CD14-positive monocyte (primary cell): ENCODE data around the gene PTGER4. TPM values are rescaled to one million over a fixed set of nuclear protein-coding genes. Genes with fewer than 3 reads are reported as not detected.

Source experiments
- DNase-seq, 3 donors: peaks; one replicate each; pipeline ENCODE4 v3.0.0-alpha.2; 2011 to 2022
- H2AFZ ChIP-seq: 2 replicates; pipeline ENCODE4 v1.6.0; 2012; ENCODE audit warnings: mild to moderate bottlenecking, low read depth, low read length, inconsistent platforms; ENCODE audit not compliant: insufficient read depth, poor library complexity, severe bottlenecking
- H3K27ac ChIP-seq, 2 donors: 1 replicate in 1 of 2; 2 replicates in 1 of 2; pipeline ENCODE4 v1.5.1; 2012 to 2013; ENCODE audit warnings: low read length in 2 of 2, control low read depth in 1 of 2, inconsistent platforms in 1 of 2, low read depth in 1 of 2, mild to moderate bottlenecking in 1 of 2
- H3K27me3 ChIP-seq, 2 donors: one replicate each; pipeline versions ENCODE4 v1.6.0 to v1.6.1; 2011 to 2013; ENCODE audit warnings: low read length in 2 of 2; ENCODE audit not compliant: control insufficient read depth in 2 of 2, insufficient read depth in 2 of 2
- H3K36me3 ChIP-seq, 2 donors: replicated peaks in 1 of 2; 1 replicate in 1 of 2; 2 replicates in 1 of 2; pipeline versions ENCODE4 v1.5.1 to v1.6.1; 2012 to 2013; ENCODE audit warnings: low read length in 2 of 2, control low read depth in 1 of 2, inconsistent platforms in 1 of 2, mild to moderate bottlenecking in 1 of 2; ENCODE audit not compliant: insufficient read depth in 2 of 2, control insufficient read depth in 1 of 2
- H3K4me1 ChIP-seq, 2 donors: 1 replicate in 1 of 2; 2 replicates in 1 of 2; pipeline versions ENCODE4 v1.5.1 to v1.6.1; 2012 to 2013; ENCODE audit warnings: low read length in 2 of 2, control low read depth in 1 of 2, inconsistent platforms in 1 of 2, mild to moderate bottlenecking in 1 of 2, moderate library complexity in 1 of 2; ENCODE audit not compliant: insufficient read depth in 2 of 2, control insufficient read depth in 1 of 2
- H3K4me2 ChIP-seq: replicated peaks from 2 replicates; pipeline ENCODE3; 2012; ENCODE audit warnings: low read length, moderate library complexity, mild to moderate bottlenecking; ENCODE audit not compliant: poor library complexity, severe bottlenecking; ENCODE audit errors: extremely low read depth
- H3K4me3 ChIP-seq, 3 experiments: fragments of 200-600 bp in 1 of 3; sonication (generic) in 1 of 3; replicated peaks in 1 of 3; 1 replicate in 2 of 3; 2 replicates in 1 of 3; pipeline ENCODE4 v1.5.1; 2011 to 2013; ENCODE audit warnings: low read length in 3 of 3, mild to moderate bottlenecking in 3 of 3, control low read depth in 2 of 3, low read depth in 2 of 3, inconsistent platforms in 1 of 3, moderate library complexity in 1 of 3
- H3K79me2 ChIP-seq: 2 replicates; pipeline ENCODE4 v1.6.0; 2012; ENCODE audit warnings: mild to moderate bottlenecking, control low read depth, inconsistent platforms, low read length, moderate library complexity; ENCODE audit not compliant: insufficient read depth
- H3K9ac ChIP-seq: 2 replicates; pipeline ENCODE4 v1.6.0; 2017; ENCODE audit warnings: low read length, mild to moderate bottlenecking; ENCODE audit not compliant: insufficient read depth, poor library complexity, severe bottlenecking
- H3K9me3 ChIP-seq, 2 donors: replicated peaks in 1 of 2; 1 replicate in 1 of 2; 2 replicates in 1 of 2; pipeline versions ENCODE4 v1.5.1 to v1.6.1; 2012 to 2013; ENCODE audit warnings: low read length in 2 of 2, control low read depth in 1 of 2; ENCODE audit not compliant: control insufficient read depth in 1 of 2, insufficient read depth in 1 of 2
- H4K20me1 ChIP-seq: 2 replicates; pipeline ENCODE4 v1.6.0; 2012; ENCODE audit warnings: mild to moderate bottlenecking, low read length, control low read depth, moderate library complexity; ENCODE audit not compliant: insufficient read depth
- H3K27ac Mint-ChIP-seq, 7 donors: one replicate each; pipeline ENCODE4 v1.8.0; 2020; ENCODE audit warnings: mild to moderate bottlenecking in 7 of 7, mixed read lengths in 7 of 7, moderate library complexity in 6 of 7, inconsistent platforms in 2 of 7
- H3K27me3 Mint-ChIP-seq, 3 donors: one replicate each; pipeline ENCODE4 v1.8.0; 2021 to 2022; ENCODE audit warnings: low read depth in 3 of 3, mild to moderate bottlenecking in 3 of 3, mixed read lengths in 3 of 3, moderate library complexity in 3 of 3, inconsistent platforms in 1 of 3
- H3K36me3 Mint-ChIP-seq, 2 donors: one replicate each; pipeline ENCODE4 v1.8.0; 2020; ENCODE audit warnings: mixed read lengths in 2 of 2, inconsistent platforms in 1 of 2, mild to moderate bottlenecking in 1 of 2
- H3K4me1 Mint-ChIP-seq: one replicate; pipeline ENCODE4 v1.8.0; 2020; ENCODE audit warnings: mild to moderate bottlenecking, mixed read lengths
- H3K4me3 Mint-ChIP-seq, 2 donors: one replicate each; pipeline ENCODE4 v1.8.0; 2020; ENCODE audit warnings: mild to moderate bottlenecking in 2 of 2, mixed read lengths in 2 of 2, moderate library complexity in 1 of 2
- H3K9me3 Mint-ChIP-seq, 7 donors: one replicate each; pipeline ENCODE4 v1.8.0; 2020 to 2022; ENCODE audit warnings: mixed read lengths in 7 of 7, mild to moderate bottlenecking in 6 of 7, moderate library complexity in 6 of 7, inconsistent platforms in 2 of 7
- CTCF ChIP-seq: fragments of 200-600 bp; IDR thresholded peaks from one replicate; pipeline ENCODE4 v1.8.0; 2022; ENCODE audit warnings: antibody characterized with exemption, mild to moderate bottlenecking
- WGBS: methylation state at CpG from one replicate; pipeline ENCODE4 v1.1.5; 2013; ENCODE audit warnings: missing lambda C conversion rate; ENCODE audit not compliant: insufficient coverage; 5-methylcytosine and 5-hydroxymethylcytosine counted together
- intact Hi-C, 2 donors: fragments of 100-400 bp; cut with micrococcal nuclease; formaldehyde crosslinking; loops; one replicate each; pipeline versions ENCODE4 v1.15.0 to v1.15.1; 2023
- polyA plus RNA-seq, 3 donors: library from polyadenylated mRNA; depleted of rRNA in 1 of 3; unstranded in 2 of 3; stranded (reverse) in 1 of 3; fragments of 300-500 nt in 2 of 3; fragments of >200 nt in 1 of 3; fragmentation: Illumina TruSeq in 2 of 3; gene quantifications; 1 replicate in 2 of 3; 2 replicates in 1 of 3; pipeline ENCODE4 v1.2.3, GENCODE V29; 2012 to 2021

Gene PTGER4
- polyA plus RNA-seq, 3 donors = 44.4 to 119 (median 64.3) TPM

GRCh38 chr5:40690267-40690666, 10.6 kb downstream of the PTGER4 start:
- Histone ChIP-seq H3K27me3 (no peaks in the 10 kb centered on the region), H3K4me2 (no peak overlapping the region), H2AFZ (no peak overlapping the region), H3K9me3 (no peaks in the 10 kb centered on the region), H3K4me3 (no peak overlapping the region), H3K79me2 (peaks cover 75% of the 10 kb centered on the region), H3K9ac (no peak overlapping the region), H3K4me1 (peaks cover 28 to 47% of the 10 kb centered on the region in 2 donors), H3K36me3 (peaks cover 48 to 69% of the 10 kb centered on the region in 2 donors), H4K20me1 (peaks cover 98% of the 10 kb centered on the region), H3K27ac (peak overlapping the region in 1 of 2 donors; percentile 44)
- no peak for TF ChIP-seq CTCF
- H3K36me3 Mint-ChIP-seq = peaks cover 68 to 86% of the 10 kb centered on the region in 2 donors
- intact Hi-C loops = no loop called here
- H3K27me3 Mint-ChIP-seq = no peaks in the 10 kb centered on the region
- peak in 1 of 3 donors; percentile 56 for DNase-seq
- WGBS = no CpG with 5 or more reads among the region's 3 CpGs
- peak overlapping the region in 3 of 7 donors; percentile 63 to 85 (median 77) for H3K27ac Mint-ChIP-seq
- peaks cover 0 to 4% (median 0%) of the 10 kb centered on the region in 7 donors for H3K9me3 Mint-ChIP-seq
- peaks cover 50% of the 10 kb centered on the region for H3K4me1 Mint-ChIP-seq
- no peak overlapping the region for H3K4me3 Mint-ChIP-seq

GRCh38 chr5:40691894-40692293, 12.2 kb downstream of the PTGER4 start:
- H3K4me3 ChIP-seq = no peak overlapping the region
- H3K9me3 ChIP-seq = no peaks in the 10 kb centered on the region
- H2AFZ ChIP-seq = no peak overlapping the region
- Mint-ChIP-seq H3K4me3 (no peak overlapping the region), H3K27me3 (peaks cover 0 to 1% (median under 1%) of the 10 kb centered on the region in 3 donors), H3K27ac (peak overlapping the region in 5 of 7 donors; percentile 16 to 68 (median 33)), H3K4me1 (peaks cover 34% of the 10 kb centered on the region), H3K36me3 (peaks cover 57 to 88% of the 10 kb centered on the region in 2 donors), H3K9me3 (peaks cover 0 to 4% (median 0%) of the 10 kb centered on the region in 7 donors)
- no peak overlapping the region for H3K9ac ChIP-seq
- H4K20me1 ChIP-seq = peaks cover 93% of the 10 kb centered on the region
- no peak for DNase-seq
- H3K27ac ChIP-seq = peak overlapping the region in 1 of 2 donors; percentile 24
- TF ChIP-seq CTCF = no peak
- H3K36me3 ChIP-seq = peaks cover 35 to 68% of the 10 kb centered on the region in 2 donors
- no peak overlapping the region for H3K4me2 ChIP-seq
- intact Hi-C loops = no loop called here
- 97% methylated on average over 7 of the region's 9 CpGs for WGBS
- H3K4me1 ChIP-seq = peaks cover 15 to 31% of the 10 kb centered on the region in 2 donors
- H3K79me2 ChIP-seq = peaks cover 59% of the 10 kb centered on the region
- no peaks in the 10 kb centered on the region for H3K27me3 ChIP-seq
